Activated CD4-positive, alpha-beta T cell treated with anti-CD3 and anti-CD28 coated beads for 48 hours (primary cell): ENCODE results near the gene SCUBE2.
"Not testable (repeated sequence)": the region's sequence is repeated elsewhere in the genome, so short reads cannot be mapped to it uniquely, and the experiment has no call there.

Experiments used
- DNase-seq: peaks from one replicate; pipeline ENCODE4 v3.0.0-alpha.2; 2020

SCUBE2 gene

GRCh38 chr11:9039863-9040262 lies 51.5 kb downstream of the SCUBE2 start:
- no peak for DNase-seq

- peak; percentile 5 for DNase-seq
These were observed 52.2 kb downstream of the SCUBE2 start for GRCh38 chr11:9039198-9039597.

GRCh38 chr11:9038541-9038940 lies 52.9 kb downstream of the SCUBE2 start:
- DNase-seq, result no peak

- DNase-seq, result no peak
These were observed 53.4 kb downstream of the SCUBE2 start for GRCh38 chr11:9037963-9038362.

- DNase-seq, result no peak
These were observed 54.2 kb downstream of the SCUBE2 start for GRCh38 chr11:9037046-9037780.

GRCh38 chr11:9030601-9031000 lies 60.8 kb downstream of the SCUBE2 start:
- DNase-seq, result no peak

- DNase-seq, result no peak
These were observed 62.0 kb downstream of the SCUBE2 start for GRCh38 chr11:9029422-9029821.

GRCh38 chr11:9028581-9028980 lies 62.8 kb downstream of the SCUBE2 start:
- DNase-seq, result no peak

- no peak for DNase-seq
These were observed 66.1 kb downstream of the SCUBE2 start for GRCh38 chr11:9025101-9025850.

GRCh38 chr11:9022961-9023680 lies 68.3 kb downstream of the SCUBE2 start:
- no peak for DNase-seq

- DNase-seq, result no peak
These were observed 70.5 kb downstream of the SCUBE2 start for GRCh38 chr11:9020916-9021315.

GRCh38 chr11:9019861-9020260 lies 71.5 kb downstream of the SCUBE2 start:
- DNase-seq, result no peak

GRCh38 chr11:9017773-9018172 lies 73.6 kb downstream of the SCUBE2 start:
- no peak for DNase-seq

GRCh38 chr11:9016916-9017642 lies 74.3 kb downstream of the SCUBE2 start:
- DNase-seq, result no peak

- DNase-seq, result peak; percentile 64
These were observed 75.7 kb downstream of the SCUBE2 start for GRCh38 chr11:9015677-9016076.

- DNase-seq, result no peak
These were observed 76.6 kb downstream of the SCUBE2 start for GRCh38 chr11:9014826-9015225.

- DNase-seq, result no peak
These were observed 78.0 kb downstream of the SCUBE2 start for GRCh38 chr11:9013373-9013772.

- not testable (repeated sequence) for DNase-seq
These were observed 81.9 kb downstream of the SCUBE2 start for GRCh38 chr11:9009538-9009937.

- DNase-seq, result no peak
These were observed 82.7 kb downstream of the SCUBE2 start for GRCh38 chr11:9008661-9009060.

GRCh38 chr11:9008011-9008550 lies 83.3 kb downstream of the SCUBE2 start:
- DNase-seq, result no peak

- no peak for DNase-seq
These were observed 86.3 kb downstream of the SCUBE2 start for GRCh38 chr11:9005087-9005486.

GRCh38 chr11:9004183-9004926 lies 87.0 kb downstream of the SCUBE2 start:
- peak; percentile 18 for DNase-seq
